ENCODE data around the gene GNG12.

GNG12 gene

GRCh38 chr1:67738401-67738800, 94.9 kb downstream of the GNG12 start:
- H3K27ac ChIP-seq: no peak overlapping the region
- TF ChIP-seq, protein P1, sequence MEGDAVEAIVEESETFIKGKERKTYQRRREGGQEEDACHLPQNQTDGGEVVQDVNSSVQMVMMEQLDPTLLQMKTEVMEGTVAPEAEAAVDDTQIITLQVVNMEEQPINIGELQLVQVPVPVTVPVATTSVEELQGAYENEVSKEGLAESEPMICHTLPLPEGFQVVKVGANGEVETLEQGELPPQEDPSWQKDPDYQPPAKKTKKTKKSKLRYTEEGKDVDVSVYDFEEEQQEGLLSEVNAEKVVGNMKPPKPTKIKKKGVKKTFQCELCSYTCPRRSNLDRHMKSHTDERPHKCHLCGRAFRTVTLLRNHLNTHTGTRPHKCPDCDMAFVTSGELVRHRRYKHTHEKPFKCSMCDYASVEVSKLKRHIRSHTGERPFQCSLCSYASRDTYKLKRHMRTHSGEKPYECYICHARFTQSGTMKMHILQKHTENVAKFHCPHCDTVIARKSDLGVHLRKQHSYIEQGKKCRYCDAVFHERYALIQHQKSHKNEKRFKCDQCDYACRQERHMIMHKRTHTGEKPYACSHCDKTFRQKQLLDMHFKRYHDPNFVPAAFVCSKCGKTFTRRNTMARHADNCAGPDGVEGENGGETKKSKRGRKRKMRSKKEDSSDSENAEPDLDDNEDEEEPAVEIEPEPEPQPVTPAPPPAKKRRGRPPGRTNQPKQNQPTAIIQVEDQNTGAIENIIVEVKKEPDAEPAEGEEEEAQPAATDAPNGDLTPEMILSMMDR (conservative IDR thresholded peaks at IDR 0.05): no peak

DNA sequence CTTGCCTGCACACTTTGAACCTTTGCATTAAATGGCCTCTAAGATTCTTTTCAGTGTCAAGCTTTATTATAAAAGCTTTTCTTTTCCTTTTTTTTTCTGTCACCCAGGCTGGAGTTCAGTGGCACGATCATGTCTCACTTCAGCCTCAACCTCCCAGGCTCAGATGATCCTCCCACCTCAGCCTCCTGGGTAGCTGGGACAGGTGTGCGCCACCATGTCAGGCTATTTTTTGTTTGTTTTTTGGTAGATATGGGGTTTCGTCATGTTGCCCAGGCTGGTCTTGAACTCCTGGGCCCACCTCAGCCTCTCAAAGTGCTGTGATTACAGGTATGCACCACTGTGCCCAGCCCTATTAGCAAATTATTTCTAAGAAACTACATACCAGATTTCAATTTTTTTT, 95.4 kb downstream of the GNG12 start:
- no peak overlapping the region for H3K27ac ChIP-seq
- TF ChIP-seq, protein P1 (conservative IDR thresholded peaks at IDR 0.05): no peak

DNA sequence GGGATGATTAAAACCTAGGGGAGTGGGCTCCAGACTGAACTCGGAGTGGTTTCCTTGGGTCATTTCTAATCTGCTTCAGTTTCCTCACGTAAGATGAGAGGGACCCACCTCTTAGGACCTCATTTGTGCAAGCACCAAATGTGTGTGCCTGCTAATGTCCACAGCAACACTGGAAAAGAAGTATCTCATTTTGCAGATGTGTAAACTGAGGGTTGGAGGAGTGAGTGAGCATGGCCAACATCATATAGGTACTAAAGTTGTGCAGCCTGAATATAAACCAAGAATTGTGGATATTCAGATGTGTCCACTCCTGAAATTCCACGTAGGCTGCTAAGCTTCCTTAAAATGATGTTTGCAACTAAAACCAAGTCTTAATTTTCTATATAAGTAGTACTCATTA, 96.5 kb downstream of the GNG12 start:
- H3K27ac ChIP-seq: peak overlapping the region; percentile 47; the same call in 1 of the 2 replicates
- TF ChIP-seq, protein P1 (conservative IDR thresholded peaks at IDR 0.05): no peak

DNA sequence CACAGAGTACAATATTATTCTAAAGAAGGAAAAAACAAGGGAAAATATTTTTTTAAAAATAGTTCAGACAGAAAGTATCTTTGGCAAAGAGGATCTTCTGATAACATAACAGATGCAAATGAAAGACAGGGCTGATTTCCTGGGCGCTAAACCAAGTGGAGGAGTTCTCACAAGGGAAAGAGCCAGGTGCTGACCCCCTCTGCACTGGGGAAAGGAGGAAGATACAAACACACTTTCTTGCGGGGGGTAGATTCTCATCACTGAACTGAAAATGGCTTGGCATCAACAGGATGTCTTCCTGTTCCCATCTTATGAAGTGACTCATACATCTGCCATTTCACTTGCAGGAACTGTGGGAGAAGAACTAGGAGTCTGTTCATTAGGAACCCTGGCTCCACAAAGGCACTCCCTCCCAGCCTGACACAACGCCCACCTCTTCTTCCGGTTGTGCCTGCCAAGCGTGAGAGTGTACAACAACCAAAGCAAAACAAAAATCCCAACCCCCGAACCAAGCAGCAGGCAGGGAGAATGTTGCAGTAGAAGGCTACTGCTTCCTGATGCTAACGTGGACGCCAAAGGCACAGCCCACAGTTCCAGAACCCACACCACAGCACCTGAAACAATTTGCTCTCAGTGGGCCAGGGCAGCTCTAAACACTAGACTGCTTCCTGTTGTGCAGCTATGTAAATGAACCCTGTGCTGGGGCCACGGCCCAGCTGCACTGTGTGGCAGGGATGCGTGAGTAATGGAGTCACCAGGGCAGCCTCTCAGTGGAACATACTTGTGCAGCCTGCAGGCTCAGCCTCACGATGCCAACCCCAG, 97.2 kb downstream of the GNG12 start:
- peak overlapping the region; percentile 47; the same call in 1 of the 2 replicates for H3K27ac ChIP-seq
- TF ChIP-seq, protein P1 (conservative IDR thresholded peaks at IDR 0.05): no peak

DNA sequence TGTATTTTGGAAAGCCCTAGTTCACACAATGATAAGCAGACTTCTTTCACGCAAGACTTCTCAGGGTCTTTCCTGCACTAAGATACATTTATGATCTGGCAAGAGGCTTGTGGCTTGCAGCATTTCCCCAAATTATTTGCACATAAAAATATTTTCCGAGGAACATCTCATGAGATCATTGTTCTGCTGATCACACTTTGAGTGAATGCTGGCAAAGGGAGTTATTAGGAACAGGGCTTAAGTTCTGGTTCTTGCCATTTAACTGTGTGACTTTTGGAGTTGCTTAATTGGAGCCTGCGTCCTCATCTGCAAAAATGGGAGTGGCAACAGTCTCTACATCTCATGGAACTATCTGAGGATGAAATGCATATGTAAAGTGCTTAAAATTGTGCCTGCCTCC, 98.1 kb downstream of the GNG12 start:
- TF ChIP-seq, protein P1 (conservative IDR thresholded peaks at IDR 0.05): no peak
- H3K27ac ChIP-seq: no peak overlapping the region

DNA sequence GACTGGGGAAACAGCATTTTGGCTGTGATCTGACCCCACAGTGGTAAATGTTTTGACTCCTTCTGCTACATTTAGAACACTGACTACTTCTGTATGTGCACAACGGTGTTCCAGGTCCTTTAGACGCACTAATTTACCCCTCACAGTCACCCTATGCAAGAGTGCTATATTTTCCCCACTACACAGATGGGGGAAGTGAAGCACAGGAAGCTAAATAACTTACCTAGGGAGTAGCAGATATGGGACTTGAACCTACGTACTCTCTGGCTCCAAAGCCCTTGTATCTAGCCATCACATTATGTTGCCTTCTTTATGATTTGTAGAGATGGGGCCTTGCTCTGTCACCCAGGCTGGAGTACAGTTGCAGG, 99.0 kb downstream of the GNG12 start:
- no peak overlapping the region for H3K27ac ChIP-seq
- TF ChIP-seq, protein P1 (conservative IDR thresholded peaks at IDR 0.05): no peak

- no peak overlapping the region for H3K27ac ChIP-seq
- TF ChIP-seq, protein P1 (conservative IDR thresholded peaks at IDR 0.05): no peak
Observed at GRCh38 chr1:67733681-67734322, 99.5 kb downstream of the GNG12 start.
